ENCODE results near the gene PKMYT1.
"Not testable (repeated sequence)": the region's sequence is repeated elsewhere in the genome, so short reads cannot be mapped to it uniquely, and the experiment has no call there.

Gene PKMYT1

DNA sequence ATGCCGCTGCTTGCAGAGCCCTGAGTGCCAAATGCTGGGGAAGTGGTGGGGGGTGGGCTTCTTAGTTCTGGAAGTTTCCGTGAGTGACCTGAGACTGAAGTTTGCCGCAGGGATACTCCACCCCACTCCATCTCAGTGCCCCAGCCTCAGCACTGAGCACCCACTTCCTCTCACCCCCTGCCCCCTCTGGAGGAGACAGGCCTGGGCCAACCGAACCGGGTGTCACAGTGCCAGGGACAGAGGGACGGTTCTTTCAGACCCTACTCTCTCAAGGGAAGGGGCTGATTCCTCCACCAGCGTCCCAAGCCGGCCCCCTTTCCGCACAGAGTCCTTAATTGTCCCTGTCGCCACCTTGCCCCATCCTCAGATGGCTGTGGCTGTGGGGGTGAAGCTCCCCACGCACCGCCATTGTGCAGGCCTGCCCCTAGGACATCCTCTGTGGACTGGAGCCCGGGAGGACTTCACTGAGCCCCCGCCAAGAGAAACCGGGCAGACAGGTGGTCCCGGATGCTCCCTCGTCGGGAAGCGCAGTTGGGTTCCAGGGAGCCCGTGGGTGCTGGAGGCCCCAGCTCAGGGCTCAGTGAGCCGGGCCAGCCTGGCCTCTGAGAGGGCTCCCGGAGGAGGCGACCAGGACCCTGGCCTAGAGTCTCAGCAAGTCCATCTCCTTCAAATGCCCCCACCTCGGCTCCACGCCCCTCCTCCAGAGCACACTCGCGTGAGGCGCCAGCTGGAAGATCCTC lies 17.7 kb downstream of the PKMYT1 start:
- DNase-seq (ENCODE audit: low read depth in 4 of 4, low spot score in 1 of 4), result no peak

DNA sequence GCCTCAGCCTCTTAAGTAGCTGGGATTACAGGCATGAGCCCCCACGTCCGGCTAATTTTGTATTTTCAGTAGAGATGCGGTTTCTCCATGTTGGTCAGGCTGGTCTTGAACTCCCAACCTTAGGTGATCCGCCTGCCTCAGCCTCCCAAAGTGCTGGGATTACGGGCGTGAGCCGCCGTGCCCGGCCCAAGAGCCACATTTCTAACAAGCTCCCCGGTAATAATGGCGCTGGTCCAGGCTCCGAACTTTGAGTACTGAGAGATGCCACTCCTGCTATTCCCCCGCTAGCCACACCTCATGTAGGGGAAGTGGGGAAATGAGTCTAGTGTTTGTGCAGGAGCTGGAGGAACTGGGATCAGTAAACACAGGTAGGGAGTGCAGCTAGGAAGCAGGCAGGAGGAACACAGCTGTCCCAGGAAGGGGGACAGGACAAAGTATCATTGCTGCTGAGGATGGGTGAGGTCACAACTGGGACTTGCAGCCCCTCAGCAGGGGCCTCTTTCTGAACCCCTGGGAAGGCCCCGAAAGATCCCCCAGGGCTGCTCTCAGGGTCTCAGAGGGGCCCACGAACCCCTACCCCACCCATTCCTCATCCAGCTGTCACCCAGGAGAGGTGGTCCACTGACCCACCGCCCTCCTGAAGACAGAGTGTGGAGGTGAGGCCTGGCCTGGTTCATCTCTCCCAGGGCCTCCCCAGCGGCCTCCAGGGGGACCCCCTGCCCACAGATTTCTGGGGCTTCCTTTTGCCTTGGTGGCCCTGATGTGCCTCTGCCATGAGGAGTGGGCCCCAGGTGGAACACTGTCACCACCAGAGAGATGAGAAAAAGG lies 19.8 kb downstream of the PKMYT1 start:
- DNase-seq (ENCODE audit: low read depth in 4 of 4, low spot score in 1 of 4), result no peak

DNA sequence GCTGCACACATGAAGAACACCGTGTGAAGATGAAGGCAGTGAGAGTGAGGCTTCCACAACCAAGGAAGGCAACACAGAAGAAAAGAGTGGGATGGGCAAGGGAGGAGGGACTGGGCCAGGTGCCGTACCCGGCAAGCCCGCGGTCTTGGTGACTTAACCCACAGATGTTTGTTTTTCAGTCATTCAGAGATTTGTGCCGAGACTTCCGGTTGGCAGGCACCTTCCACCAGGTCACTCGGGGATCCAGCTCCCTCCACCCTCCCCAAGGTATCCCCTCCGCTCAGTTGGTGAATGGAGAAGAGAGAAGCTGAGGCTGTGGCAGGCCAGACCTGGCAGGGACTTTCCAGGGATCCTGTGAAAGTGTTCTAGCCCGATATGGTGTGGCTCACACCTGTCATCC lies 21.0 kb downstream of the PKMYT1 start:
- no peak for DNase-seq (ENCODE audit: low read depth in 4 of 4, low spot score in 1 of 4)

DNA sequence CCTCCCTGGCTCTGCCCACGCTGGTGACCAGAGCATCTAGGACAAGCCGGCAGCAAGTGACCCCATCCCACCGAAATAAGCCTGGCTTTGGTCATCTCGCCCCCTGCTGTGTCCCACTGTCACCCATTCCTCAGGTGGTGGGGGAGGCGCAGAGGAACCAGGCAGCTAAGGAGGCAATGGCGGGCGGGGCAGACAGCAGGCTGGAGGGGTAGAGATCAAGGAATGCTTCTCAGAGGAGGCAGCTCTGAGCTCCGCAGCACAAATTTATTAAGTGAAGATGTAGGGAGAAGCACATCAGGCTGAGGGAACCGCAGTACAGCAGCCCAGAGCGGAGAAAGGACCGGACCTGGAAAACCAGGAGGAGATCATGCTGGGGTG lies 23.7 kb downstream of the PKMYT1 start:
- no peak for DNase-seq (ENCODE audit: low read depth in 4 of 4, low spot score in 1 of 4)

DNA sequence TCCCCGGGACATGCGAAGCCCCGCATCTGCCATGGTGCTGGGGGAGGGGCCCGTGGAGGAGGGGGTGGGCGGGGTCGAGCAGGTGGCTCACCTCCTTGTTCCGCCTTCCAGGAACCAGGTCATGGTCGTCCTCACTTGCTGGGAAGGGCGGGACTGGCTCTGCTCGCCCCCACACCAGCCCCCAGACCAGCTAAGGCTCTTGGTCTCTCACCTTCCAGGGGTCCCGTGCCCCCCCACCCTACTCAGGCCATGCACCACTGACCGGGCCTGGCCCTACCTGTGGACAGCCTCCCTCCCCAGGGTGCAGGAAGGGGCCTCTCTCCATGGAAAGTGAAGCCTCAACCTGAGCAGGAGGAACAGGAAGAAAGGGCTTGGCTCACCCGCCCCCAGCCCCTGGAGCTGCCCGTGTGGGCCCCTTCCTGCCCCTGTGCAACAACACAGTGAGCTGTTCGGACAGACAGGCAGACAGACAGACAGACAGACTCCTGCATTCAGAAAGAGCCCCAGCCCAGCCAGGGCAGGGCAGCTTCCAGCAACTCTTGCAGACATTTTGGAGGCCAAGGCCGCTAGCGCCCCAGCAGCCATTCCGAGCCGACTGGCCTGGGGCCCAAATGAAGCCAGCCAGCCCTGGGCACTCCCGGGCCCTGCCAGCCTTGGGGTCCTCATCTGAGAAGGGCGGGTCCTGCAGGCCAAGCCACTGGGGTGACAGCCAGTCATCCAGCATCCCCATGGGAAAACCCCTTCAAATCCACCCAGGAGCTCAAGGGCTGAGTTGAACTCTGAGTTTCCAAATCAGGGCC lies 24.3 kb downstream of the PKMYT1 start:
- no peak for DNase-seq (ENCODE audit: low read depth in 4 of 4, low spot score in 1 of 4)

DNA sequence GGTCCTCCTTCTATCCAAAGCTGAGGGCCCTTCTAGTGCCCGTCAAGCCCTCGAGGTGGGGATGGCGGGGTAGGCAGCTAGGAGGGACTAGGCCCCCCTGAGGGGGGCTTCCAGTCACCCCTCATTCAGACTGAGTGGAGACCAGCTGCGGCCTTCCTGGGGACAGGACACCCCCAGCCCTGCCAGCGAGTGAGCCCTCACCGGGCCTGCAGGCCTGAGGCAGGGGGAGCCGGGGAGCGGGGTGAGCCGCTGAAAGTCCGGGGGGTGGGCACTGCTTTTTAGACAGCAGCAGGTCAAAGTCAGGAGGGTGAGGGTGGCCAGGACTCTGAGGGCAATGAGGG lies 24.8 kb downstream of the PKMYT1 start:
- no peak for DNase-seq (ENCODE audit: low read depth in 4 of 4, low spot score in 1 of 4)

DNA sequence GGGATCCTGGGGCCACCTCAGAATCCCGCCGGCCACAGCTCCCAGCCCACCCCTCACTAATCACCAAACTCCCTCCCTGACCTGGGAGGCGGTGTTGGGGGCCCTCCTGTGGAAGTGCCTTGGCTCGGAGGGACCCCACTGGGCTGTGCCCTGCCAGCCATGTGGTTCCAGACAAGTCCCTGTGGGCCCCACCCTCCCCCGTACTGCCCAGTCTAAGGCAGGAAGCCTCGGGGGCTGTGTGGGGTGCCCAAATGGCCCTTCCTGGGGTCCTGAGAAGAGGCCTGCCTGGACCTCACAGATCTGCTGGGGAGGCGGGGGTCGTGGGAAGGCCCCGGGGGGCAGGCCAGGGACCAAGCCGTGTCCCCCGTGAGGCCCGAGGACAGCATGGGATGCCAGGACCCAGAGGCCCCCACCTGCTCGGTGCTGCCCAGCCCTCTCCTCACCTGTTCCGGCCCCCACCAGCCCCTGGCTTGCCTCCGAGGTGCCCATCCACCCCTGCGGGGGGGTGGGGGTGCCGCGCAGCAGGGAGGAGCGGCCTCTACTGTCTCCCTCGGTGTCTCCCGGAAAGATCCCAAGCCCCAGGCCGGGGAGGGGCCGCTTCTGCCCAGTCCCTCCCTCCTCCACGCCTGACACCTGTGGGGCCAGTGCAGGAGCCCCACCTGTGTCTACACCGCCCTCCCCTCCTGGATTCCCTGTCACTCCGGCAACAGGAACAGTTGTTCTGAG lies 25.4 kb downstream of the PKMYT1 start:
- DNase-seq (ENCODE audit: low read depth in 4 of 4, low spot score in 1 of 4), result no peak

DNA sequence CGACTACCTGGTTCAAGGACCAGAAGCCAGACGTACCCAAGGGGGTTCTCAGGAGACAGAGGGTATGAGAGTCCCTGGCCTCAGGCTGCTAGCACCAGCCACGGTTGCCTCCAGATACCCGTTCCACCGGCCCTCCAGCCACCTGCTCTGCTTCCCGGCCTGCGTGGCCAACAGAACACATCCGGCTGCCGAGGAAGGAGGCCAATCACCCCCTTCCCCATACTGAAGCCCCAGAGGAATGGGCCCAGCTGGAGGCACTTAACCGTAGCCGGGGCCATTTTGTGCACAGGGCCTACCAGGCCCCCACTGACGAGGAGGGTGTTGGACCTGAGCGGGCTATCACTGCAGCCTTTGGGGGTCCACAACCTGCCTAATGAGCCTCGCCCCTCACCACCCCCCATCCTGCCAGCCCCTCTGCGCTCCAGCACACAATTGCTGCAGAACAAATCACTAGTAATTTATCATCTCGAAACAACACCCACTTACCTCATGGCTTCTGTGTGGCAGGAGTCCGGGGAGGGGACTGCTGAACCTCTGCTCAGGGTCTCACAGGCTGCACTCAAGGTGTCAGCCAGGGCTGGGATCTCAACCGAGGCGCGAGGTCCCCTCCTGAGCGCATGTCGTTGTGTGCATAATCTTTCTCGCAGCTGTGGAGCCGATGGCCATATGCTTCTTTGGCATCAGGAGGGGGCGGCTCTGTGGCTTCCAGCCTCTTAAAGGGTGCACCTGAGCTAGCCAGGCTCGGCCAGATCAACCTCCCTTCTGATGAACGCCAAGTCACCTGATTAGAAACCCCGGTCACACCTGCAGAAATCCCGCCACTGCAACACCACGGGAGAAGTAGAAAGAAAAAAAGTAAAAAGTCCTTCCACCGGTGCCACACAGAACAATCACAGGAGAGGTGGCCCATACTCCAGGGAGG lies 26.3 kb downstream of the PKMYT1 start:
- DNase-seq (ENCODE audit: low read depth in 4 of 4, low spot score in 1 of 4), result no peak

DNA sequence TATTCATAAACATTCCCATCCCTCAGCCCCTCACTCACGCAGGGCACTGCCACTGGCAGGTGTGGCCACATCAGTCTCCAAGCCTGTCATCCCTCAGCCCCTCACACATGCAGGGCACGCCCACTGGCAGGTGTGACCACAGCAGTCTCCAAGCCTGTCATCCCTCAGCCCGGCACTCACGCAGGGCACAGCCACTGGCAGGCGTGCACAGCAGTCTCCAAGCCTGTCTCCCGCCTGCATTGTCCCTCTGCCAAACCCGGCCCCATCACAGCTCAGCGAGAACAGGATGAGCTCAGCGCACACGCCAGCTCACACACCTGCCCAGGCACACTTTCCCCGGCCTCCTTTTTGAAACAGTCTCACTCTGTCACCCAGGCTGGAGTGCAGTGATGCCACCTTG lies 27.6 kb downstream of the PKMYT1 start:
- no peak for DNase-seq (ENCODE audit: low read depth in 4 of 4, low spot score in 1 of 4)

DNA sequence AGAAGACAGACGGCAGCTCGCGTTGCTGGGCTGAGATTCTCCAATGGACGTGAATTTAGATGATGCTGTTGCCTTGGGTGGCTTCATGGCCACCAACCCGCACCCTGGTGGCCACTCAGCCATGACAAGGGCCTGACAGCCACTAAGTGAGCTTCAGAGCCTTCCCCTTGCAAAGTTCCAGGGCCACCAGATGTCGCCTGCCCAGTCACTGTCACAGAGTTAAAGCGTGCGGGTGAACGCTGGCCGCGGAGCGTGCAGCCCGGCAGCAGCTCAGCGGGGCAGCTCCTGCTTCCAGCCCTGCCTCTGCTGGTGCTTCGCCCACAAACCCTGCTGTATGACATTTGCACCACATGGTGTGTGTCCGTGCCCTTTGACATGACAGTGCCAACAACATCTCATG lies 29.5 kb downstream of the PKMYT1 start:
- no peak for DNase-seq (ENCODE audit: low read depth in 4 of 4, low spot score in 1 of 4)

DNA sequence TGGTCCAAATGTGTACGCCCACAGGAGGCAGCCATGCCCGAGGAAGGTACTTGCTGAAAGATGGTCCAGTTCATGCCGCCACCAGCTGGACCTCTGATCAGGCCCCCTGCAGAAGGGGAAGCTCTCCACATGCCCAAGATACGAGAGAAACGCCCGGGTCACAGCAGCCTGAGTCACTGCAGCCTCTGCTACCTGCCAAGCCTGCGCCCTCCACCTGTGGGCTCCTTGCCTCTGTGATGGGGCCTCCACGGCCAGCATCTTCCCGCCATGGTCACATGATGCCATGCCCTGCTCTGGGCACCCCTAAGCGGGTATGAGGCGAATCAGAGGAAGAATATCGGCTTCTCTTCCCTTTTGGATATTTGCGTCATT lies 29.9 kb downstream of the PKMYT1 start:
- no peak for DNase-seq (ENCODE audit: low read depth in 4 of 4, low spot score in 1 of 4)

DNA sequence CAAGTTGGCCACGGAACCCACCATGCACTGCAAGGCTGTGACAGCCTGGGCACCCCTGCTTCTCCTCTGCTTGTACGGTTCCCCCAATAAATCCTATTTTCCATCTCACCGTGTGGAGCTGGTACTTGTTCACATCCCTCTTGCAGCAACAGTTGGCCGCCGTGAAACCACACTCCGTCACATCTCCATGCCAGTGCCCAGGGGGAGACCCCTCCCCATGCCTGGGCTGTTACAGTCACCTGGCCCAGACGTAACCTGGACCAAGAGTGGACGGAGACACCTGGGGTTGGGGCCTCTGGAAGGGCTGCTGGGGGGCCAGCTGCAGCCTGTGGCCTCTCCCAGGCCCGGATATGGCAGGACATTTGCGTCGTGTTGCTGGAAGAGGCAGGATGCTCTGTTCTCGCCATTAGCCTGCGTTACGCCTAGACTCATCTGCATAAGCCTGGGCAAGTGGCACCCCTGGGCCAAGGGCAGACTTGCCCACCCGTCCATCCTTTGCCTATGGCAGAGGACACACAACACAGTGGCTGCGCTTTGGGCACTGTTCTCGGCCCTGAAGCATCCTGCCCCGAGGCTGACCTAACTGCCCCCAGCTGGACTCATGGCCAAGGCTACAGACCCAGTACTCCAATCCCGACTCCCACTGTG lies 30.4 kb downstream of the PKMYT1 start:
- DNase-seq (ENCODE audit: low read depth in 4 of 4, low spot score in 1 of 4), result no peak

DNA sequence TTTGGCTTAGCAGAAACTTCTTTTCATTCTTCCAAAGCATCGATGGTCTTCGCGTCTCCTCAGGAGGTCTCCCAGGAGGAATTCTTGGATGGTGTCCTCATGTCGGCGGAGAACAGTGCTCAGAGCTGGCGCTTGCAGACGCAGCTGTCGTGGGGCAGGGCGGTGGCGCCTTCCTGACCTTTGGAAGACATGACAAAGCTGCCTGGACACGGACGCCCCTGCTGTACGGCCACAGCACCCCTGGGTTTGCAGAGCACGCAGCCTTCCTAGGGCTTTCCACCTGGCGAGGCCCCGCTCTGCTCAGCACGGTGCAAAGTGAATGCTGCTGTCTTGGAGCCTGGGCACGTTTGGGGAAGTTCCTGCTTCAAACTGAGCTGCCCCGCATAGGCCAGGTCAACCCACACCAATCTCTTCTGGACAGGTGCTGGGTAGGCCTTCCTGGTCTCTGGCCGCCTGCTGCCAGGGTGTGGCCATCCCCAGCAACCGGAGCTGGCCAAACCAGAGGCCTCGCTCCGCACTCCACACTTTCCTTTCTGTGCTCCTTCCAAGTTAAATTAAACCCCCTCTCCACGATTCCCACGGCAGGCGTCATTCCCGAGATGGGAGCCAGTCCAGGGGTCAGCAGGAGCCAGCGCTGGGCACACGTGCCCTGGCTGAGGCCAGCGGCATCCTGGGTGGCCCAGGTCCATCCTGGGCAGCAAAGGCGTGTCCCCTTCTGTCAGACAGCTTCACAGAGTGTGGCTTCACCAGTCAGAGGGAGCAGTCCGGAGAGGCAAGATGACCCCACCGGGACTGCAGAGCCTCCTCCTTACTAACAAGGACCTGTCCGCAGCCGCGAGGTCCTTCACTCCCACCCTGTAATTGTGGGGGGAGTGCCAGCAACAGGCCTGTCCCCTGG lies 31.2 kb downstream of the PKMYT1 start:
- DNase-seq (ENCODE audit: low read depth in 4 of 4, low spot score in 1 of 4), result no peak

DNA sequence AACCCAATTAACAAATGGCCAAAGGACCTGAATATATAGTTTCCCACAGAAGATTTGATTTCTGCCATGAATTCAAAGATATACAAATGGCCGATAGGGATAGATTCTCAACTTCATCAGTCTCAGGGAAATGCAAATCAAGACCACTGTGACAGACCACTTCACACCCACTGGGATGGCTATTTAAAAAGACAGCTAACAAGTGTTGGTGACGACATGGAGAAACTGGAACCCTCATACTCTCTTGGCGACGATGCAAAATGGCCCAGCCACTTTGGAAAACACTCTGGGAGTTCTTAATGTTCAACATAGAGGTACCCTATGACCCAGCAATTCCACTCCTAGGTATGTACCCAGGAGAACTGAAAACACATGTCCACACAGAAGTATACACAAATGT lies 33.6 kb downstream of the PKMYT1 start:
- DNase-seq (ENCODE audit: low read depth in 4 of 4, low spot score in 1 of 4), result no peak

DNA sequence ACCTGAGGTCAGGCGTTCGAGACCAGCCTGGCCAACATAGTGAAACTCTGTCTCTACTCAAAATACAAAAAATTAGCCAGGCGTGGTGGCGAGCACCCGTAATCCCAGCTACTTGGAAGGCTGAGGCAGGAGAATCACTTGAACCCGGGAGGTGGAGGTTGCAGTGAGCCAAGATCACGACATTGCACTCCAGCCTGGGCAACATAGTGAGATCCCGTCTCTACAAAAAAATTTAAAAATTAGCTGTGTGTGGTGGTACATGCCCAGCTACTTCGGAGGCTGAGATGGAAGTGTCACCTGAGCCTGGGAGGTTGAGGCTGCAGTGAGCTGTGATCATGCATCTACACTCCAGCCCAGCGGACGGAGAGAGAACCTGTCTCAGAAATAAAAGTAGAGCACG lies 36.5 kb downstream of the PKMYT1 start:
- not testable (repeated sequence) for DNase-seq (ENCODE audit: low read depth in 4 of 4, low spot score in 1 of 4)

DNA sequence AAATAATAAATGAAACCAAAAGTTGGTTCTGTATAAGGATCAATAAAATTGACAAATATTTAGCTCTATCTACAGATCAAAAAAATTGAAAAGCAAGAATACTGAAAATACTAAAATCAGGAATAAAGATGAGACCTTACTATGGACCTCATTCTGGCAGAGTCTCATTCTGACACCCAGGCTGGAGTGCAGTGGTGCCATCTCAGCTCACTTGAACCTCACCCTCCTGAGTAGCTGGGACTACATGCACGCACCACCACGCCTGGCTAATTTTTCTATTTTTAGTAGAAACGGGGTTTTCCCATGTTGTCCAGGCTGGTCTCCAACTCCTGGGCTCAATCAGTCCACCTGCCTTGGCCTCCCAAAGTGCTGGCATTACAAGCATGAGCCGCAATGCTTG lies 38.2 kb downstream of the PKMYT1 start:
- DNase-seq (ENCODE audit: low read depth in 4 of 4, low spot score in 1 of 4), result no peak

DNA sequence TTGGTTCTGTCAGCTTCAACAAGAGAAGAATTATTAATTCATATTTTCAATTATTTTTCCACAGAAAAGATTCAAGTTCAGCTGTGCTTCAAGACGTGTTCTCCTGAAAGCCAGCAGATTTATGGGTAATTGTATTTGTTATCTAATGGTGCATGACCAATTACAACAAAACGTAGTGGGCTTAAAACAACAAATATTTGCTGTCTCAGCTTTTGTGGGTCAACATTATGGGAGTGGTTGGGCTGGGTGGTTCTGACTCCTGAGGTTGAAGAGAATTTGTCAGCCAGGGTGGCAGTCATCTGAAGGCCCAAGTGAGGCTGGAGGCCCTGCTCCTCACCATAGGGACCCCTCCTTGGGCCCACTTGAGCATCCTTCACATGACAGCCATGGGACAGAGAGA lies 40.3 kb downstream of the PKMYT1 start:
- DNase-seq (ENCODE audit: low read depth in 4 of 4, low spot score in 1 of 4), result no peak

DNA sequence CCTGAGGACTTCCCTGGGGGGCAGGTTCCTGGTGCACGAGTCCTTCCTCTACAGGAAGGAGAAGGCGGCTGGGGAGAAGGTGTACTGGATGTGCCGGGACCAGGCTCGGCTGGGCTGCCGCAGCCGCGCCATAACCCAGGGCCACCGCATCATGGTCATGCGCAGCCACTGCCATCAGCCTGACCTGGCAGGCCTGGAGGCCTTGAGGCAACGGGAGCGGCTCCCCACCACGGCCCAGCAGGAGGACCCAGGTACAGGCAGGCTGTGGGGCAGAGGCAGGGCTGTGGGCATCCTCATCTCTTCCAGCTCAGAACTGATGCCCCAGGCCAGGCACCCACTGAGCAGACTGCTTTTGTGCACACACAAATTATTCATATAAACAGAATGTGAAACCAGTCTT lies 42.0 kb downstream of the PKMYT1 start:
- no peak for DNase-seq (ENCODE audit: low read depth in 4 of 4, low spot score in 1 of 4)

DNA sequence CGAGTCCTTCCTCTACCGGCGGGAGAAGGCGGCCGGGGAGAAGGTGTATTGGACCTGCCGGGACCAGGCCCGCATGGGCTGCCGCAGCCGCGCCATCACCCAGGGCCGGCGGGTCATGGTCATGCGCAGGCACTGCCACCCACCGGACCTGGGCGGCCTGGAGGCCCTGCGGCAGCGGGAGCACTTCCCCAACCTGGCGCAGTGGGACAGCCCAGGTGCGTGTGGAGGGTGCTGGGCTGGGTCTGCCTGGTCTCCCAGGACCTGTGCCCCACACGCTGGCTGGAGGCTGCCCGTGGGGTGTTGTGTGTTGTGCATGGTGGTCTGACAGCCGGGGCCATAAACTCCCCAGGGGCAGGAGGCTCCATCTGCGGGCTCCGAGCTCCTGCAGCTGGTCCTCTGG lies 43.1 kb downstream of the PKMYT1 start:
- DNase-seq (ENCODE audit: low read depth in 4 of 4, low spot score in 1 of 4), result no peak

Measured in stimulated activated CD4-positive, alpha-beta T cell treated with anti-CD3 and anti-CD28 coated beads, Interleukin-1b, Interleukin-23, amount 100 ng/mL, for 24 hours (primary cell).